UCSD-AML1 (cell line): ENCODE data around the gene MEGF11.
A peak's percentile ranks its signal among the peaks of the same experiment; 100 is the strongest.

Experiments used
- DNase-seq: peaks from one replicate; lab custom pipeline; 2025; ENCODE audit not compliant: unreplicated experiment; lab: John Stamatoyannopoulos, UW

MEGF11 gene

DNA sequence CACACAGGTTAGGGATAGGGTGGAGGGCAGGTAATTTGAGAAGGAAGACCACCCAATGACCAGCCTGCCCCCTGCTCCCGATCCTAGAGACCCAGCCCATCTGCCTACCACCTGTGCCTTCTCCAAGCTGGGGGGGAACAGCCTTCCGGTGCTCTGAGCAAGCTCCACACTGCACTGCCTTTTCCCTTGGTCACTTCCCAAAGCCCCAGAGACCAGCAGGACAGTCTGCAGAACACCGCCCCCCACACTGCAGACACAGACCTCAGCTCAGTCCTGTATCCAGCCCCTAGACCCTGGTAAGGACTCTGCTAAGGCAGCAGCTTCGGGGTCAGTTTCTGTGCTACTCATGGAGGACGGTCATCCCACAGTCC, 156.9 kb downstream of the MEGF11 start:
- no peak for DNase-seq

DNA sequence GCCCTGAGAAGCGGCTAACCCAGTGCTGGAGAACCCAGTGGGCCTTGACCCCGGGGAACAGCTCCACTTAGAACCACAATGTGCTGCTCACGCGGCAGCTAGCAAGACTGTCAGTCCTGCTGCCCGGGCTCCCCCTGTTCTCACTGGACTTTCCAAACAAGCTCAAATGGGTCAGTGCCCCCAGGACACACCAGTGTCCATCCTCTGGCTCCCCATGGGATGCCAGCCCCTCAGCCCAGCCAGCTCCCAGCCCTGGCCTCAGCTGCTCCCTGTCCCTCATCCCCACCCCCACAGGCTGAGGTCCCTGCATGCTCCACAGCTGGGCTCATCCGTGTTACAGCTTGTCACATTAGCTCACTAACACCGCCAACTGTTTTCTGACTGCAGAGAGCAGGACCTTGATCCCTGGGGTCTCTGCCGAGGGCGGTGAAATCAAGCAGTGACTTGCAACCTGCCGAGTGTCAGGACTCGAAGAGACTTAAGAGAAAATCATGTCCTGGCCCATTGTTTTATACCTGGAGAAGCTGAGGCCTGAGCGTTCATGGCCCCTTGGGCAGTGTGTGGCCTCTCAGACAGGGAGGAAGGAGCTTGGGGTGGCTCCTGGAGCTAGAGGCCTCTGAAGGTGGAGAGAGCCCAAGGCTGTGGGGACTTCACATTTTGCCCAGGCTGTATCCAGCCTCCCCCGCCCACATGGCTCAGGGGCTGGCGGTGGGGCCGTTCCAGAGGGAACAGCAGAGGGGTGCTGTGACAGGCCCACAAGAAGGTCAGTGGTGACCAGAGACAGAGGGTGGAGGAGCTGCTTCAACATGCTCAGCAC, 157.5 kb downstream of the MEGF11 start:
- no peak for DNase-seq

DNA sequence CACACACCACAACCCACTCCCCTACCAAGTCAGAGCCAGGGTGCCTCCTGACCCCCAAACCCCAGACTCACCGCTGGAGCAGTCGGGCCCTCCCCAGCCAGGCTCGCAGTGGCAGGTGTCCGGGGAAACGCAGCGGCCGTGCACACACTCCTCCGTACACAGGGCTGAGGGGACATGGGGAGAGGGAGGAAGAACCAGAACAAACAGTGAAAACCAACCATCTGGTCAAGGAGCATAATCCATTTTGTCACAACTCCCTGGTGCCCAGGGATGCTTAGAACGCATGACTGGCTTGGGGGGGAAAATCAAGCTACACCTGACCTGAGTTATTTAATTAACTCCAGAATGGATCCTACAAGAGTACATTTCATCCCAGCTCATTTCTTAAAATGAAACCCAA, 159.2 kb downstream of the MEGF11 start:
- DNase-seq: no peak

- DNase-seq: no peak
These were observed 161.2 kb downstream of the MEGF11 start for GRCh38 chr15:66092053-66093016.

- no peak for DNase-seq
These were observed 164.0 kb downstream of the MEGF11 start for GRCh38 chr15:66089509-66089908.

DNA sequence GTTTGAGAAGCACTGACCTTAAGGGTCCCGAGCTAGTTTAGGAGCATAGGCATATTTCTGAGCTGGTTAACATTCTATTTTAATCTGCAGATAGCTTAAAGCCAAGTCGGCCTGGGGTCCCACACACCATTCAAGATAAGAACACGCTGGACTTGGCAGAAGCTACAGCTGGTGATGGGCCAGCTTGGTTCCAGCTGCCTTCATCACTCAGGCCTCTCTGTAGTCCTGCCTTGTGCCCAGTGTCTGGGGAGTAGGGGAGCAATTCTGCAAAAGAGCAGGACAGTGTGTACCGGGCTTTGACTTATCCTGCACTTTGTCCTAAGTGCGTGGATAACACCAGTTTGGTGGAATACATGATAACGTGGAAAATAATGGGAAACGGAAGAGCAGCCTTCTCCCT, 164.5 kb downstream of the MEGF11 start:
- DNase-seq: no peak

GRCh38 chr15:66085128-66085527, 168.4 kb downstream of the MEGF11 start:
- peak; percentile 37 for DNase-seq

- no peak for DNase-seq
These were observed 168.8 kb downstream of the MEGF11 start for GRCh38 chr15:66084704-66085103.

GRCh38 chr15:66080717-66081398, 172.7 kb downstream of the MEGF11 start:
- DNase-seq: no peak

DNA sequence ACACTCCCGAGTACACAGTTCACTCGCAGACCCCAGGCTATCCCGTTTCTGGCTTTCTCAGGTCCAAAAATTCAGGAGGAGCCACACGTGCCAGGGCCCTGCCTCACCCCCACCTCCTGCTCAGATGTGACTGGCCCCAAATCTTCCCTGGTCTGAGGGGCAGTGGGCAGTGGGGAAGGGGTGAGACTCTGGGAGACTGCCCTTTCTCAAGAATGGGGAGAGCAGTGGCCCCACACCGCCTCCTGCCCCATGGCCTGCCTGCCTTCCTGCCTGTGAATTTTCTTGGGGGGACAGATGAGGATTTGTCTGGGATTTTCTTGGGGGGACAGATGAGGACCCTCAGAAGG, 174.6 kb downstream of the MEGF11 start:
- DNase-seq: no peak

DNA sequence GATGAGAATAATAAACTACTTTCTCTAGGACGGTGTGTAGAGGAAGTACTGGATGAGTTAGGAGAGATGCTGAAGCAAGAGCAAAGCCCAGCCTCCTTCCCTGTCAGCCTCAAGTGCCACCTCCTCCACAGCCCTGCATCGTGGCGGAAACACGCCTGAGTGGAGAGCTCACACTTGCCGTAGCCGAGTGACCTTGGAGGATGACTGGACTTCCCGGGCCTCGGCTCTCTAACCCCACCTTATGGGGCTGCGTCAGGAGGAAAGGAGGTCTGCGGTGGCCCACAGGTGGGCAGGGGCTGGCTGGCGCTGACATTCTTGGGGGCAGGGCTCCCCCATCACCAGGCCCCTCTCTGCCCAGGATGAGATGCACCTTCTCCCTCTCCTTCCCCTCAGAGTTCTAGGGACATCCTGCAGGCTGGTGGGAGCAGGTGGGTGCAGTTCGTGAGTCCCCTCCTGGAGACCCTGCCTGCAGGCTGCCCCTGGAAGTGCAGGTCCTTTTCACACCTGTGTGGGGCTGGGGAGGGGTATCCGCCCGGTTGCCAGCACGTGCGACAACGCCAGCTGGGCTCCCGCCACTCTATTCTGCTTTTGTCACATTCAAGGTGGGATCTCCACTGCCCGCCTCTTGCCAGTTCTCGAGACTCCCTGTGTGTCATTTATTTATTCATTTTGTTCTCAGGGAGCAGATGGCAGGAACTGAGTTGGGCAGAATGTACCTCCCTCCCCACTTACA, 175.2 kb downstream of the MEGF11 start:
- no peak for DNase-seq

- DNase-seq: no peak
These were observed 176.3 kb downstream of the MEGF11 start for GRCh38 chr15:66077320-66077663.

DNA sequence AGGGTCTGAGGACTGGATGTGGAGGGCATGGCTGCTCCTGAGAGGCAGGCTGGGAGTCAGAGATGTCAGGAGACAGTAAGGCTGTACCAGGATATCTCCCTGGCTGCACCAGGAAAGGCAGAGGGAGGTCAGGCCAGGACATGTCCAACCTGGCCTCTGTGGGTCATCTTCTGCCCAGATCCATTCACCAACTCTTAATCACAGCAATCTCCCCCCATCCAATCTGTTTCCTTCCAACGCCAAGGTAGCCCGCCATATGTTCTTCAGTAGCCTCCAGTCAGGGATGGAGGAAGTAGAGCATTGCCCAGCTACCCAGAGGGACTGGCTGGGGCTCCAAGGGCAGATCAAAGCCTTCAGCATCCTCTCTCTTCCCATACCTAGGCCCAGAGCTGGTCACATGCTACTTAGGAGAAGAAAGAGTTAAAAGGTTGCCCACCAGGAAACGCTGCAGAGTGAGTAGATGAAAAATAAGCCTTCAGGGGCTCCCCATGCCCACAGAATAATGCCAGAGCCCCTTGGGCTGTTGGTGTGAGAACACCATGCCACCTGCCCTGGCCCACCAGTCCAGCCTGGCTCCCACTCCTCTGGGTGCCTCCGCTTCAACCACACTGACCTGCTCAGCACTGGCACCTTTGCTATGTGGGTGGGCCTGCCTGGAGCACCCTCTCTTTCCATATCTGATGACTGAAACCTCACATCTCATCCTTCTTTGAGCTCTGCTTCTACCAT, 176.8 kb downstream of the MEGF11 start:
- no peak for DNase-seq

DNA sequence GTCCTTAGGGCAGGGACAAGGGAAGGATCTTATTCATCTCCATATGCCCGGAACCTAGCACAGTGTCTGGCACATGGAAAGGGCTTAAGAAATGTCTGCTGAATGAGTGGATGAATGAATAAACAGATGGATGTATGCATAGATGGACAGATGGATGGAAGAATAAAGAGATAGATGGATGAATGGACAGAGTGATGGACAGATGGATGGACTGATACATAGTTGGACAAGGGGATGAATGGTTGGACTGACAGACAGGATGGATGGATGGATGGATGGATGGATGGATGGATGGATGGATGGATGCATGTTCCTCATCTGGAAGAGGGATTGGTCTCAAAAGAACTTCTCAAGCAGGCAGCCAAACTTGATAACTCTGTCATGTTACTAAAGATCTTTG, 177.6 kb downstream of the MEGF11 start:
- DNase-seq: no peak

- no peak for DNase-seq
These were observed 180.8 kb downstream of the MEGF11 start for GRCh38 chr15:66072616-66073361.

DNA sequence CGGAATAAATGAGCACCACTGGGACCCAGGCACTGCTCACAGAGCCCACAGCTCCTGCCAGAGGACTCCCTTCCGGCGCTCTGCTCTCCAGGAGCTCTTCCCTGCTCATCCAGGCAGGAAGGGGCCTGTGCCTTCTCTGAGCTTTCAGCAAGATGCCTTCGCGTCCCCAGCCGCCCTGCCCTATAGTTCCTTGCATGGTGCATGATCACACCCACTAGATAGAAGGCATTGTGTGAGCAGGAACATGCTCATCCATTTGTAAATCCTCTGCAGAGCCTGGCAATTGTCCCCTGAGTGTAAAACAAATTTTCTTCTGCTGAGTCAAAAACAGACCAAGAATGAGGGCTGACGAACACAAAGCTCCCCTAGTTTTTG, 181.6 kb downstream of the MEGF11 start:
- DNase-seq: no peak

- DNase-seq: no peak
These were observed 182.2 kb downstream of the MEGF11 start for GRCh38 chr15:66071160-66071920.

DNA sequence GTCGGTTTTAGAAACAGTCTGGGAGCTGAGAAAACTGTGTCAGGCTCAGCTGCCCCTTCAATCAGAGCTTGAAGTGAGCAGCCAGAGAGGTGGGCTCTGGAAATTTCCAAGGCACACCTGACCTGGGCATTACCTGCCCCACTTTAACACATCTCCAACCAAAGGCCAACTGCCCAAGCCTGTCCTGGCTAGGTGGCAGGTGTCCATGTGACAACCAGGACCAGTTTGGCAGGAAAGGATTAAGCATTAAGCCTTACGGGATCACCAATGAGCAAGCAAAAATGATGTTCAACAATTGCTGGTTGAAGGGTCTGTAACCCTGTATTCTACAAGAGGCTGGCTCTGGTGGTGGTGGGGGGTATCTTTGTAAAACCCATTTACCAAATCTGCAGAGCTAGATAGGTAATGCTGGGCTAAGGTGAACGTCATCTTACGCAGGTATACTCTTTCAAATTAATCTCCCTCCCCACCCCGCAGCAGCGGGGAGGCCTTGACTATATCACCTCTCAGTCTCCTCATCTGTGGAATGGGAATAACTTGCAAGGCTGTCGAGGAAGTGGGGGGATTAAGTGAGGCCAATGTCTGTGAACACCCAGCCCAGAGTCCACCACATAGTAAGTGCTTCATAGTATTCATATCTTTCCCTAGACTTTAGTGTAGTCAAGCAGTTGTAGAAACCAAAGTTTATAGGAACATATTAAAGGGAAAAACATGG, 183.2 kb downstream of the MEGF11 start:
- no peak for DNase-seq
